ENCODE results near the gene LRRC3C.

The LRRC3C gene

GRCh38 chr17:39980351-39981206 lies 53.0 kb downstream of the LRRC3C start, which contains the start of gene PSMD3:
TSS of gene PSMD3 (plus strand) at chr17:39980807. CDS start at chr17:39980971, 164 bp downstream.
- Histone ChIP-seq H3K27me3 (ENCODE audit: insufficient read depth, low read length) (peaks cover 9% of the 10 kb centered on the region), H2AFZ (ENCODE audit: low read depth, low read length) (peak within 1 kb of the TSS; percentile 62), H3K4me1 (ENCODE audit: insufficient read depth, low read length) (peaks cover 17% of the 10 kb centered on the region), H3K4me3 (ENCODE audit: low read length) (peak within 1 kb of the TSS; percentile 61), H3K36me3 (ENCODE audit: insufficient read depth, low read length) (peaks cover 19% of the 10 kb centered on the region), H3K9me3 (ENCODE audit: low read length) (no peaks in the 10 kb centered on the region)

GRCh38 chr17:39981207-39981741 lies 53.7 kb downstream of the LRRC3C start:
- H3K4me3 ChIP-seq (ENCODE audit: low read length) = peak overlapping the region; percentile 61

GRCh38 chr17:39981766-39982375 lies 54.3 kb downstream of the LRRC3C start:
- peaks cover 1% of the 10 kb centered on the region for H3K27me3 ChIP-seq (ENCODE audit: insufficient read depth, low read length)
- H3K4me3 ChIP-seq (ENCODE audit: low read length) = peak overlapping the region; percentile 61
- no peaks in the 10 kb centered on the region for H3K9me3 ChIP-seq (ENCODE audit: low read length)
- no peak overlapping the region for H2AFZ ChIP-seq (ENCODE audit: low read depth, low read length)
- peaks cover 17% of the 10 kb centered on the region for H3K4me1 ChIP-seq (ENCODE audit: insufficient read depth, low read length)
- H3K36me3 ChIP-seq (ENCODE audit: insufficient read depth, low read length) = peaks cover 32% of the 10 kb centered on the region

More at GRCh38 chr17:39981207-39981741, 53.7 kb downstream of the LRRC3C start:
- H3K27me3 ChIP-seq (ENCODE audit: insufficient read depth, low read length) = peaks cover 6% of the 10 kb centered on the region
- no peaks in the 10 kb centered on the region for H3K9me3 ChIP-seq (ENCODE audit: low read length)
- H2AFZ ChIP-seq (ENCODE audit: low read depth, low read length) = no peak overlapping the region
- H3K36me3 ChIP-seq (ENCODE audit: insufficient read depth, low read length) = peaks cover 26% of the 10 kb centered on the region
- H3K4me1 ChIP-seq (ENCODE audit: insufficient read depth, low read length) = peaks cover 17% of the 10 kb centered on the region

DNA sequence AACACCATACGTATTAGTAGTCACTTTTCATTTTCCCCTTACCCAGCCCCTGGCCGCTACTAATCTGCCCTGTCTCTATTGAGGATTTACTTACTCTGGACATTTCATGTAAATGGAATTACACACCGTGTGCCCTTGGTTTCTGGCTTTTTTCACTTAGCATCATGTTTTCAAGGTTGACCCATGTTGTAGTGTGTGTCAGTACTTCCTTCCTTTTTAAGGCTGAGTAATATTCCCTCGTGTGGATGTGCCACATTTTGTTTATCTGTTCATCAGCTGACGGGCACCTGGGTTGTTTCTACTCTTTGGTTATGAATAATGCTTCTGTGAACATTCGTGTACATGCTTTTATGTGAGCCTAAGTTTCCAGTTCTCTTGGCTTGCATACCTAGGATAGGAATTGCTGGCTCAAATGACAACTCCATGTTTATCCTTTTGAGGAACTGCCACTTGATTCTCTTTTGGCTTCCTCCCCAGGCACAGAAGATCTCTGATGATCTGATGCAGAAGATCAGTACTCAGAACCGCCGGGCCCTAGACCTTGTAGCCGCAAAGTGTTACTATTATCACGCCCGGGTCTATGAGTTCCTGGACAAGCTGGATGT lies 60.8 kb downstream of the LRRC3C start:
- Histone ChIP-seq H3K4me3 (ENCODE audit: low read length) (no peak overlapping the region), H3K36me3 (ENCODE audit: insufficient read depth, low read length) (peaks cover 93% of the 10 kb centered on the region), H3K9me3 (ENCODE audit: low read length) (no peaks in the 10 kb centered on the region), H2AFZ (ENCODE audit: low read depth, low read length) (no peak overlapping the region), H3K4me1 (ENCODE audit: insufficient read depth, low read length) (no peaks in the 10 kb centered on the region), H3K27me3 (ENCODE audit: insufficient read depth, low read length) (no peaks in the 10 kb centered on the region)

DNA sequence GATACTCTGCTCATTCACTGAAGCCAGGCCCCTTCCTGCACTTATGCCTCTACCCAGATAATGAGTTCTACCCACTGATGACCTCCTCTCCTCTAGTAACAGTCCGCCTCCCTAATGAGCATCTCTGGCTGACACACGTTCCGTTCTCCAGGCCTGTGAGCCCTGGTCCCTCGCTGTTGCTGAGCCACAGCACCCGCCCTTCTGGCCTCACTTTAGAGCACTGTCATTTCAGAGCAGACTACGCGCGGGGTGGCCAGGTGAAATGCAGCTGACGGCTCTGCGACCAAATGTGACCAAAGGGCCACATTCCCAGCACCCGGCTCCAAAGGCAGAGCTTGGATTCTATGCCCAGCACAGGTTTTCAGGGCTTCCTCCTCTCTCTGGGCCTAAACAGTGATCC lies 66.9 kb downstream of the LRRC3C start:
- Histone ChIP-seq H3K36me3 (ENCODE audit: insufficient read depth, low read length) (peaks cover 80% of the 10 kb centered on the region), H3K4me3 (ENCODE audit: low read length) (no peak overlapping the region), H3K27me3 (ENCODE audit: insufficient read depth, low read length) (no peaks in the 10 kb centered on the region)

More for the DNA sequence above, 66.9 kb downstream of the LRRC3C start:
- Histone ChIP-seq H3K4me1 (ENCODE audit: insufficient read depth, low read length) (no peaks in the 10 kb centered on the region), H3K9me3 (ENCODE audit: low read length) (no peaks in the 10 kb centered on the region), H2AFZ (ENCODE audit: low read depth, low read length) (no peak overlapping the region)
